HK-2 (cell line): ENCODE data around the gene PQBP1.
A peak's percentile ranks its signal among the peaks of the same experiment; 100 is the strongest.

Source experiments
- DNase-seq: peaks from one replicate; pipeline ENCODE4 v3.0.0-alpha.2; 2018; ENCODE audit not compliant: unreplicated experiment

Gene PQBP1

GRCh38 chrX:48901069-48901468, 3.3 kb downstream of the PQBP1 start:
- DNase-seq = no peak

GRCh38 chrX:48902135-48902534, 4.4 kb downstream of the PQBP1 start:
- DNase-seq = no peak

GRCh38 chrX:48902776-48903175, 5.0 kb downstream of the PQBP1 start:
- no peak for DNase-seq

- DNase-seq = no peak
These were observed 5.6 kb downstream of the PQBP1 start for GRCh38 chrX:48903290-48903689.

GRCh38 chrX:48904180-48904579, 6.5 kb downstream of the PQBP1 start:
- DNase-seq = no peak

GRCh38 chrX:48904626-48905025, 6.9 kb downstream of the PQBP1 start:
- no peak for DNase-seq

GRCh38 chrX:48905090-48905790, 7.5 kb downstream of the PQBP1 start:
- DNase-seq = no peak

GRCh38 chrX:48908600-48908999, 10.9 kb downstream of the PQBP1 start:
- no peak for DNase-seq

- DNase-seq = no peak
These were observed 12.1 kb downstream of the PQBP1 start for GRCh38 chrX:48909703-48910294.

- DNase-seq = no peak
These were observed 13.2 kb downstream of the PQBP1 start for GRCh38 chrX:48910926-48911411.

- peak; percentile 83 for DNase-seq
These were observed 13.9 kb downstream of the PQBP1 start, which contains the start of gene SLC35A2 for GRCh38 chrX:48911412-48912182. SLC35A2 (minus strand) TSS chrX:48911646; CDS start chrX:48911636, 10 bp downstream.

GRCh38 chrX:48913605-48914366, 16.1 kb downstream of the PQBP1 start:
- no peak for DNase-seq

- no peak for DNase-seq
These were observed 17.1 kb downstream of the PQBP1 start for GRCh38 chrX:48914593-48915493.

GRCh38 chrX:48917139-48918001, 19.6 kb downstream of the PQBP1 start:
- DNase-seq = peak; percentile 90

- DNase-seq = peak; percentile 32
These were observed 20.5 kb downstream of the PQBP1 start for GRCh38 chrX:48918301-48918642.

- peak; percentile 91 for DNase-seq
These were observed 21.1 kb downstream of the PQBP1 start, which contains the start of gene PIM2 for GRCh38 chrX:48918643-48919340. PIM2 (minus strand) TSS chrX:48919024; CDS start chrX:48918834, 190 bp downstream.

- no peak for DNase-seq
These were observed 21.7 kb downstream of the PQBP1 start for GRCh38 chrX:48919360-48919841.

GRCh38 chrX:48919947-48920717, 22.4 kb downstream of the PQBP1 start:
- no peak for DNase-seq
